OCI-LY3 (cell line): ENCODE data around the gene CPED1.

Source experiments
- H2AFZ ChIP-seq: fragments of 200-600, 300-600 bp; shearing (Covaris generic); 2 replicates; pipeline ENCODE4 v1.6.0; 2014; ENCODE audit warnings: antibody characterized with exemption, low read depth, low read length
- H3K27ac ChIP-seq: fragments of 200-600, 300-600 bp; sonication (generic); 2 replicates; pipeline ENCODE4 v1.5.1; 2014; ENCODE audit warnings: mild to moderate bottlenecking, low read length, moderate library complexity, mixed read lengths
- H3K27me3 ChIP-seq: fragments of 200-600, 300-600 bp; sonication (generic); 2 replicates; pipeline ENCODE4 v1.6.1; 2014; ENCODE audit warnings: low read depth, low read length, mixed read lengths
- H3K36me3 ChIP-seq: fragments of 200-600, 300-600 bp; sonication (generic); replicated peaks from 2 replicates; pipeline ENCODE3; 2014; ENCODE audit warnings: low read depth, low read length, mixed read lengths
- H3K4me1 ChIP-seq: fragments of 300-600, 200-600 bp; sonication (generic); 2 replicates; pipeline ENCODE4 v1.6.1; 2014; ENCODE audit warnings: low read length, mixed read lengths
- H3K4me2 ChIP-seq: fragments of 200-600, 300-600 bp; sonication (generic); 2 replicates; pipeline ENCODE4 v1.6.1; 2014; ENCODE audit warnings: low read length, mixed read lengths
- H3K4me3 ChIP-seq: fragments of 300-600, 200-600 bp; sonication (generic); 2 replicates; pipeline ENCODE4 v1.5.1; 2014; ENCODE audit warnings: antibody characterized with exemption, mild to moderate bottlenecking, low read length, moderate library complexity
- H3K79me2 ChIP-seq: fragments of 300-600, 200-600 bp; shearing (Covaris generic); 2 replicates; pipeline ENCODE4 v1.6.1; 2014; ENCODE audit warnings: mild to moderate bottlenecking, low read length, mixed read lengths
- H3K9ac ChIP-seq: fragments of 300-600, 200-600 bp; shearing (Covaris generic); 2 replicates; pipeline ENCODE4 v1.6.0; 2014; ENCODE audit warnings: mild to moderate bottlenecking, low read length, moderate library complexity
- H3K9me3 ChIP-seq: fragments of 200-600, 300-600 bp; shearing (Covaris generic); 2 replicates; pipeline ENCODE4 v1.6.1; 2014; ENCODE audit warnings: low read length, mixed read lengths; ENCODE audit not compliant: insufficient read depth
- H4K20me1 ChIP-seq: fragments of 200-600, 300-600 bp; sonication (generic); 2 replicates; pipeline ENCODE4 v1.6.1; 2016; ENCODE audit warnings: low read length, mixed read lengths; ENCODE audit not compliant: insufficient read depth
- EZH2phosphoT487 ChIP-seq: fragments of 200-600 bp; shearing (Covaris generic); IDR thresholded peaks from 2 replicates; pipeline ENCODE4 v1.6.1; 2018; ENCODE audit warnings: antibody characterized with exemption, mixed run types, low read depth
- TF ChIP-seq, protein P1 (sequence below): fragments of 200-600, 300-600 bp; sonication (generic); IDR thresholded peaks from 2 replicates; pipeline ENCODE4 v1.5.1; 2014; ENCODE audit warnings: antibody characterized with exemption, low read length, low read depth

Gene CPED1

DNA sequence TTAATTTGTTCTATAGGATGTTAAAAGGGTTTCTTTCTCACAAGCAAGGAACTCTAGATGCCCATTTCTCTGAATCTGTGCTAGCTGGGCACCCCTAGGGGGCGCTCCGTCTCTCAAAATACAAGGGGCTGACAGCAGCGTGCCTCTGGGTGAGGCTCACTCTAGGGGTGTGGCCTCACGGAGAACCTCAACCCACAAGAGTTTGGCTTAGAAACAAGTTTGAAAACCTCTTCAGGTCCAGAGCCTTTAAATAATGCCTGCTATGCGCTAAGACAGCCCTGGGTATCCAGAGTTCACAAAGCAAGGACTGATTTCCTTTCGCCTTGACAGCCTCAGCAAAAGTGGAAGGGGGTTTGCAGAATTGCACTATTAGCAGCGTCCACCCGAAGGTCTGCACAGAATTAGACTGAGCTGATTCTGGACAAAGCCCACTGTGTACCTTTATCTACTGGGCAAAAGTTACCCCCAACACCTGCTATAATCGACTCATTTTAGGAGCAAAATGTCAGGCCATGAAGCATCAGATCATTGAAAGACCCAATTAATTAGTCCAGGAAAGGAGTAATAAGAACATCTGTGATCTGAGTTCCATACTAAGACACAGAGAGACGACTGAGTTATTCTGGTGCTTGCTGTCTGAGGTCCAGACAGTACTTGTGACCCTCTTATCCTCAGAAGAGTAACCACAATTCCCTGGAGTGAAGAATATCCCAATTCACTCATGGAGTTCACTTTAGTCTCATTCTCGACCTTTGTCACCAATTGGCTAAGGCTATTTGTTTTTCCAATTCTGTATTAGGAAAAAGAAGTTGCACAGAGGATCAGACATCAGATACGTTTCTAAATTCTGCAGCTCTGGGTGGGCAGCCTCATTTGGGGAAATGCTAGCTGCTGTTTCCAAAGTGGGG, 574 bp upstream of the CPED1 start:
- Histone ChIP-seq H4K20me1 (no peaks in the 10 kb centered on the region), H3K36me3 (no peaks in the 10 kb centered on the region), H3K27ac (no peak overlapping the region), H3K4me3 (peak overlapping the region; percentile 80), H3K4me2 (peak overlapping the region; percentile 100), H3K79me2 (no peaks in the 10 kb centered on the region), H2AFZ (peak overlapping the region; percentile 77), H3K4me1 (peaks cover 30% of the 10 kb centered on the region), H3K27me3 (peaks cover 37% of the 10 kb centered on the region), H3K9me3 (no peaks in the 10 kb centered on the region), H3K9ac (peak overlapping the region; percentile 33)
- TF ChIP-seq, protein P1, sequence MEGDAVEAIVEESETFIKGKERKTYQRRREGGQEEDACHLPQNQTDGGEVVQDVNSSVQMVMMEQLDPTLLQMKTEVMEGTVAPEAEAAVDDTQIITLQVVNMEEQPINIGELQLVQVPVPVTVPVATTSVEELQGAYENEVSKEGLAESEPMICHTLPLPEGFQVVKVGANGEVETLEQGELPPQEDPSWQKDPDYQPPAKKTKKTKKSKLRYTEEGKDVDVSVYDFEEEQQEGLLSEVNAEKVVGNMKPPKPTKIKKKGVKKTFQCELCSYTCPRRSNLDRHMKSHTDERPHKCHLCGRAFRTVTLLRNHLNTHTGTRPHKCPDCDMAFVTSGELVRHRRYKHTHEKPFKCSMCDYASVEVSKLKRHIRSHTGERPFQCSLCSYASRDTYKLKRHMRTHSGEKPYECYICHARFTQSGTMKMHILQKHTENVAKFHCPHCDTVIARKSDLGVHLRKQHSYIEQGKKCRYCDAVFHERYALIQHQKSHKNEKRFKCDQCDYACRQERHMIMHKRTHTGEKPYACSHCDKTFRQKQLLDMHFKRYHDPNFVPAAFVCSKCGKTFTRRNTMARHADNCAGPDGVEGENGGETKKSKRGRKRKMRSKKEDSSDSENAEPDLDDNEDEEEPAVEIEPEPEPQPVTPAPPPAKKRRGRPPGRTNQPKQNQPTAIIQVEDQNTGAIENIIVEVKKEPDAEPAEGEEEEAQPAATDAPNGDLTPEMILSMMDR: peak; percentile 95
- no peak for TF ChIP-seq EZH2phosphoT487

GRCh38 chr7:120989257-120990220, 1.0 kb downstream of the CPED1 start:
- Histone ChIP-seq H3K9me3 (no peaks in the 10 kb centered on the region), H4K20me1 (no peaks in the 10 kb centered on the region), H3K9ac (no peak overlapping the region), H3K4me3 (peak overlapping the region; percentile 80), H3K4me1 (peaks cover 30% of the 10 kb centered on the region), H3K79me2 (no peaks in the 10 kb centered on the region), H2AFZ (no peak overlapping the region; the same call in 1 of the 2 replicates), H3K27ac (no peak overlapping the region), H3K27me3 (peaks cover 42% of the 10 kb centered on the region), H3K36me3 (no peaks in the 10 kb centered on the region), H3K4me2 (peak overlapping the region; percentile 100)
- TF ChIP-seq, protein P1: no peak
- no peak for TF ChIP-seq EZH2phosphoT487

DNA sequence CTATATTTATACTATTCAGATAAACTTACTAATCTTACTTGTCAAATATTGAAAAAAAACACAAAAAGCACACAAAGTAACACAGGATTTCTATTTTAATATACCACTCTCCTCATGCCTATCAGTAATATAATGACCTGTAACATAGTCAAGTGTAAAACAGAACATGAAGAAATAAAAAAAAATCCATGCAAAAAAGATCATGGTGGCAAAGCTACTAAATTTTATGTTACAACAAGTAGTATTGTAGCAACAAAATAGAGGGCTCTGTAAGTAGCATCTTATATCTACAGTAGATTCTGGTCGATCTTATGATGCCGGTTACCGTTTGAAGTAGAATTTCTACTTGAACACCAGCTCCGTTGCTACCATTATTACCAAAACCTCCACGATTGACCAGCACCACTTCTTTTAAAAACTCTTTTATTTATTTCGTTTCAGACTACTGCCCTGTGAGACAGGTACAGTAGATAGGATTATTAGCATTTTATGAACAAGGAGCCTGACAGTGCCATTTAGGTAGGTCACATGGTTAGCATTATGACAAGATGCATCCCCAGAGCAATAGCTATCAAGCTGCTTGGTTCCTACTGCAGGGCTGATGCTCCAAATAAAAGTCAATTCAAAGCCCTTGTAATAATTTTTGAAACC, 2.1 kb downstream of the CPED1 start:
- no peak overlapping the region for H3K9ac ChIP-seq
- H2AFZ ChIP-seq: no peak overlapping the region
- peaks cover 48% of the 10 kb centered on the region for H3K27me3 ChIP-seq
- H3K79me2 ChIP-seq: no peaks in the 10 kb centered on the region
- no peak overlapping the region for H3K27ac ChIP-seq
- no peak overlapping the region for H3K4me3 ChIP-seq
- H3K9me3 ChIP-seq: no peaks in the 10 kb centered on the region
- H3K4me2 ChIP-seq: 0 out of 2 replicates have a peak overlapping the region, but pooled peaks have one; percentile 5
- peaks cover 34% of the 10 kb centered on the region for H3K4me1 ChIP-seq
- no peak for TF ChIP-seq EZH2phosphoT487
- TF ChIP-seq, protein P1: no peak
- H4K20me1 ChIP-seq: no peaks in the 10 kb centered on the region
- no peaks in the 10 kb centered on the region for H3K36me3 ChIP-seq
